Measurements from ENCODE around the gene PPIP5K2. TPM values are rescaled to one million over a fixed set of nuclear protein-coding genes. Genes with fewer than 3 reads are reported as not detected.

The PPIP5K2 gene
- total RNA-seq, 4 donors from 2014 or later = 23.9 to 64.6 (median 44.4) TPM

DNA sequence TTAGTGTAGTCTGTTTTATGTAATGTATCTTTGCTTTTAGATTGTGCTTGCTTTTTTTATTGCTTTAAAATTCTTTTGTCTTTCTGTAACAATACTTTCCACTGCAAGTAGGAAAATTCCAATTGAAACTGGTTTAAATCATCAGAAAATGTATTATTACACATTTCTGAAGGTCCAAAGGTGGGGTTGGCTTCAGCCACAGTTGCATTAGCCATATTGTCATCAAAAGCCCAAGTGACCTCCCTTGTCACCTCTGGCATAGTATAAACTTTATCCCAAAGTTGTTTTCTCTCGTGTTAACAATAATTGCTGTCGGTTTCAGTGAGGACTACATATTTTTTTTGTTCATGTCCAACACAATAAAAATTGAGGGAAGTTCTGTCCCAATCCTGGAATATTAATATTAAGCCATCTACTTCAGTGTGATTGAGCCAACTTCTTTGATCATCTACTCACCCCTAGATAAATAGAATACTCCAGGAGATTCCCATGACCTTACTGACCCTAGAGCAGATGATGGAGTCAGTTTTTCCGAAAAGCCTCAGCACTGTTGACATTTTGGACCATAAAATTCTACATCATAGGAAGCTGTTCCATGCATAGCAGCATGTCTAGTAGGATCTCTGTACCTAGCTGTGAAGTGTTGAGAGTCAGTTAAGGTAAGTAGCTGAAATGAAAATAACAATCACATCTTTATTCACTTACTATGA is 86.0 kb downstream of the PPIP5K2 start:
- TF ChIP-seq POLR2AphosphoS5 (IDR thresholded peaks at IDR 0.05) (no peak), POLR2A (IDR thresholded peaks at IDR 0.05) (no peak), EP300 (IDR thresholded peaks at IDR 0.05; ENCODE audit: low read depth) (no peak)
- TF ChIP-seq, protein P1, sequence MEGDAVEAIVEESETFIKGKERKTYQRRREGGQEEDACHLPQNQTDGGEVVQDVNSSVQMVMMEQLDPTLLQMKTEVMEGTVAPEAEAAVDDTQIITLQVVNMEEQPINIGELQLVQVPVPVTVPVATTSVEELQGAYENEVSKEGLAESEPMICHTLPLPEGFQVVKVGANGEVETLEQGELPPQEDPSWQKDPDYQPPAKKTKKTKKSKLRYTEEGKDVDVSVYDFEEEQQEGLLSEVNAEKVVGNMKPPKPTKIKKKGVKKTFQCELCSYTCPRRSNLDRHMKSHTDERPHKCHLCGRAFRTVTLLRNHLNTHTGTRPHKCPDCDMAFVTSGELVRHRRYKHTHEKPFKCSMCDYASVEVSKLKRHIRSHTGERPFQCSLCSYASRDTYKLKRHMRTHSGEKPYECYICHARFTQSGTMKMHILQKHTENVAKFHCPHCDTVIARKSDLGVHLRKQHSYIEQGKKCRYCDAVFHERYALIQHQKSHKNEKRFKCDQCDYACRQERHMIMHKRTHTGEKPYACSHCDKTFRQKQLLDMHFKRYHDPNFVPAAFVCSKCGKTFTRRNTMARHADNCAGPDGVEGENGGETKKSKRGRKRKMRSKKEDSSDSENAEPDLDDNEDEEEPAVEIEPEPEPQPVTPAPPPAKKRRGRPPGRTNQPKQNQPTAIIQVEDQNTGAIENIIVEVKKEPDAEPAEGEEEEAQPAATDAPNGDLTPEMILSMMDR (IDR thresholded peaks at IDR 0.05) = no peak
- in situ Hi-C loops (cut with MboI; ENCODE audit: low pct_ligation_motif_present in 1 of 4, low pct_unique_long_range_greater_than_20kb in 1 of 4, low sequenced_read_pairs in 3 of 4) = no loop called here
- H3K9me3 ChIP-seq = no peaks in the 10 kb centered on the region
- H3K4me3 ChIP-seq = no peak overlapping the region
- intact Hi-C loops (cut with DNase I; ENCODE audit: low total_unique reads) = no loop called here
- H3K27me3 ChIP-seq = no peaks in the 10 kb centered on the region
- peaks cover 0 to 16% (median 5%) of the 10 kb centered on the region in 4 donors for H3K36me3 ChIP-seq
- H3K27ac ChIP-seq = no peak overlapping the region
- no peak for DNase-seq
- H3K4me1 ChIP-seq = no peaks in the 10 kb centered on the region
- WGBS, 2 donors (ENCODE audit: low coverage in 1 of 2) = 83 to 94% methylated on average over 2 to 3 of the region's 3 CpGs

DNA sequence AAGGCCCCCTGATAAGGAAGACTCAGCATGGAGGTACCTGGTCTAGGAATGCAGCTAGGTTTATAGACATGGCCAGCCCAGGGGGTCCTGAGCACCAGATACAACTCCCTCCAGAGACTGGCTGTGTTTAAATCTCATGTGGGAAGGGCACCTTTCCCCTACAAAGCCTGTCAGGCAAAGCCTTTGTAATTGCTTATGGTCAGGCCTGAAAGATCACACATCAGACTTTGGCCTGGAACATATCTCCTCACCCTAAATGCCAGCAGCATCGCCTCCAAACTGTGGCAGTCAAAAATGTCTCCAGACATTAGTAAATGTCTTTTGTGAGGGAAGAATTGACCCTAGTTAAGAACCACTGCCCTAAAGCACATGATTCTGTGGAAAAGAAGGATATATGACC is 86.9 kb downstream of the PPIP5K2 start:
- intact Hi-C loops (cut with DNase I; ENCODE audit: low total_unique reads) (no loop called here), in situ Hi-C loops (cut with MboI; ENCODE audit: low pct_ligation_motif_present in 1 of 4, low pct_unique_long_range_greater_than_20kb in 1 of 4, low sequenced_read_pairs in 3 of 4) (no loop called here)
- Histone ChIP-seq H3K9me3 (no peaks in the 10 kb centered on the region), H3K27ac (no peak overlapping the region), H3K36me3 (peaks cover 0 to 7% (median 2%) of the 10 kb centered on the region in 4 donors), H3K4me1 (peaks cover 0 to 2% (median 0%) of the 10 kb centered on the region in 4 donors), H3K27me3 (no peaks in the 10 kb centered on the region), H3K4me3 (no peak overlapping the region)
- 95% methylated on average over 1 of the region's 1 CpG; no CpG with 5 or more reads in 1 of the 2 donors for WGBS, 2 donors (ENCODE audit: low coverage in 1 of 2)
- TF ChIP-seq, protein P1 (IDR thresholded peaks at IDR 0.05) = no peak
- TF ChIP-seq POLR2AphosphoS5 (IDR thresholded peaks at IDR 0.05) (no peak), EP300 (IDR thresholded peaks at IDR 0.05; ENCODE audit: low read depth) (no peak), POLR2A (IDR thresholded peaks at IDR 0.05) (no peak)
- no peak for DNase-seq

DNA sequence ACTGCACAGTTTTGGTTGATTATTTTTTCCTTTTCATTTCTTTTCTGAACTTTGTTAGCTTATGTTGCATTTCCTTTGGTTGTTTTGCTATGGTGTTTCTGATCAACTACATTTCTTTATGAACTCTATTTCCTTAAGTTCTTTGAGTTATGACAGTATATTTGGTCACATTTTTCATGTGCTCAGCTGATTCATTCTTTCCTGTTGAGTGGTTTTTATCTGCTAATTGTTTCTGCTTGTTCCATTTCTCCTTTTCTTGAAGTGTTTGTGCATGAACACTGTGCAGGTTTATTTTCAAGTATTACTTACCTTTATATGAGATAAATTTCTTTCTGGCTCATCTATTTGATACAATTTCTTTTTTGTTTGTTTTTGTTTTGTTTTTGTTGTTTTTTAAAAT is 87.6 kb downstream of the PPIP5K2 start:
- no peaks in the 10 kb centered on the region for H3K9me3 ChIP-seq
- TF ChIP-seq POLR2AphosphoS5 (IDR thresholded peaks at IDR 0.05) (no peak), EP300 (IDR thresholded peaks at IDR 0.05; ENCODE audit: low read depth) (no peak), POLR2A (IDR thresholded peaks at IDR 0.05) (no peak)
- TF ChIP-seq, protein P1 (IDR thresholded peaks at IDR 0.05) = no peak
- no peak overlapping the region for H3K27ac ChIP-seq
- H3K4me3 ChIP-seq = no peak overlapping the region
- peaks cover 0 to 5% (median 1%) of the 10 kb centered on the region in 4 donors for H3K36me3 ChIP-seq
- in situ Hi-C loops (cut with MboI; ENCODE audit: low pct_ligation_motif_present in 1 of 4, low pct_unique_long_range_greater_than_20kb in 1 of 4, low sequenced_read_pairs in 3 of 4) = no loop called here
- intact Hi-C loops (cut with DNase I; ENCODE audit: low total_unique reads) = no loop called here
- no peak for DNase-seq
- no peaks in the 10 kb centered on the region for H3K27me3 ChIP-seq
- H3K4me1 ChIP-seq = peaks cover 0 to 5% (median 0%) of the 10 kb centered on the region in 4 donors

DNA sequence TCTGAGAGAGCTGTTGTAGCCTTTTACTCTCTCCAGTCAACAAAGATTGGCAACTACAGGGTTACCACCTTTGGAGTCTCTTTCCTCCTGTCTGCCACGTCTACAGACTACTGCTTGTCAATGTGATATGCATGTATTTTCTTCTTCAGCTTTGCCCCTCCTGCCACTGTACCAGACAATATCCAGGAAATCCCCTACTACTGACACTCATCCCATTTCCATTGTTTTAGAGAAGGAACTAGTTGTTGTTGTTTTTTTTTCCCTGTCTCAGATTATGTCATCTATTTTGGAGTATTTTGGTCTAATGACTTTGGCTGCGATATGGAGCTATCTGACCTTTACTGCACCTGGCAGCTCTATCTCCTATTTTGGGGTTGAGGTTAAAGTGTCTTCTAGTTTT is 88.4 kb downstream of the PPIP5K2 start:
- no peak for DNase-seq
- TF ChIP-seq POLR2A (IDR thresholded peaks at IDR 0.05) (no peak), EP300 (IDR thresholded peaks at IDR 0.05; ENCODE audit: low read depth) (no peak), POLR2AphosphoS5 (IDR thresholded peaks at IDR 0.05) (no peak)
- TF ChIP-seq, protein P1 (IDR thresholded peaks at IDR 0.05) = no peak
- H3K36me3 ChIP-seq = peaks cover 0 to 5% (median 1%) of the 10 kb centered on the region in 4 donors
- H3K27ac ChIP-seq = no peak overlapping the region
- H3K27me3 ChIP-seq = no peaks in the 10 kb centered on the region
- H3K9me3 ChIP-seq = no peaks in the 10 kb centered on the region
- H3K4me3 ChIP-seq = no peak overlapping the region
- WGBS, 2 donors (ENCODE audit: low coverage in 1 of 2) = 58 to 68% methylated on average over 2 of the region's 2 CpGs
- peaks cover 0 to 5% (median 0%) of the 10 kb centered on the region in 4 donors for H3K4me1 ChIP-seq
- intact Hi-C loops (cut with DNase I; ENCODE audit: low total_unique reads) (no loop called here), in situ Hi-C loops (cut with MboI; ENCODE audit: low pct_ligation_motif_present in 1 of 4, low pct_unique_long_range_greater_than_20kb in 1 of 4, low sequenced_read_pairs in 3 of 4) (no loop called here)

Measured in transverse colon (tissue), 4 donors.